Heart left ventricle (tissue), 13 donors: ENCODE results near the gene UBE2Q1.

Experiments used
- CTCF ChIP-seq, 12 donors: fragments of 200-600 bp; sonication (generic) in 4 of 12; IDR thresholded peaks; one replicate each; pipeline versions ENCODE4 v1.5.0 to v1.8.0; 2018 to 2022; ENCODE audit warnings: antibody characterized with exemption in 12 of 12, mild to moderate bottlenecking in 5 of 12
- POLR2A ChIP-seq, 2 donors: fragments of 450-650 bp; IDR thresholded peaks; one replicate each; pipeline ENCODE4 v1.6.1; 2017; ENCODE audit warnings: antibody characterized with exemption in 2 of 2, mild to moderate bottlenecking in 2 of 2, moderate library complexity in 2 of 2
- donor health status: ischemic (EF 13 %, LVEDD 7.1; RV severe dilation, severe dysfunction).
- donor health status: DM: no; HTN: yes; CAD: no.
- donor health status: DM: no; HTN: no; CAD: no.
- donor health status: ischemic (EF 25% LVEDD 6.9; RV normal size, moderate dysfunction).
- donor health status: ischemic (EF 25% LVEDD 5.7; RV mildly dilated, moderate dysfunction).
- donor health status: ischemic (EF 35%, LVEDD 5.7; RV mildly dilated, moderate dysfunction).
- donor health status: nonischemic (EF 11% LVEDD 7.7; RV severe dilation, severe dysfunction).
- donor health status: DM: yes; HTN: yes; CAD: no.
- donor health status: PGD.
- donor health status: ischemic (EF 29% LVEDD 5.4; RV normal size, mild dysfunction).
- donor health status: nonischemic (EF 23%, LVEDD 6.1; RV moderate dilation, normal function).

DNA sequence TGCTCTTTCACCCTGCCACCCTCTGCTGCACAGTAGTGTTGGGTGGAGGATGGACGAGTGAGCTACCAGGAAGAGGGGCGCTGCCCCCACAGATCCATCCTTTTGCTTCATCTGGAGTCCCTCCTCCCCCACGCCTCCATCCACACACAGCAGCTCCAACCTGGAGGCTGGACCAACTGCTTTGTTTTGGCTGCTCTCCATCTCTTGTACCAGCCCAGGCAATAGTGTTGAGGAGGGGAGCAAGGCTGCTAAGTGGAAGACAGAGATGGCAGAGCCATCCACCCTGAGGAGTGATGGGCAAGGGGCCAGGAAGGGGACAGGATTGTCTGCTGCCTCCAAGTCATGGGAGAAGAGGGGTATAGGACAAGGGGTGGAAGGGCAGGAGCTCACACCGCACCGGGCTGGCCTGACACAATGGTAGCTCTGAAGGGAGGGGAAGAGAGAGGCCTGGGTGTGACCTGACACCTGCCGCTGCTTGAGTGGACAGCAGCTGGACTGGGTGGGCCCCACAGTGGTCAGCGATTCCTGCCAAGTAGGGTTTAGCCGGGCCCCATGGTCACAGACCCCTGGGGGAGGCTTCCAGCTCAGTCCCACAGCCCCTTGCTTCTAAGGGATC, 17.6 kb upstream of the UBE2Q1 start:
- no peak for TF ChIP-seq POLR2A (IDR thresholded peaks at IDR 0.05)
- TF ChIP-seq CTCF (IDR thresholded peaks at IDR 0.05) = no peak
